HG02943 (cell line): ENCODE results near the gene LPXN.
A peak's percentile ranks its signal among the peaks of the same experiment; 100 is the strongest.
"Not testable (repeated sequence)": the region's sequence is repeated elsewhere in the genome, so short reads cannot be mapped to it uniquely, and the experiment has no call there.

Experiments
- ATAC-seq: cut with Tn5 transposase; IDR thresholded peaks from one replicate; pipeline ENCODE4 v1.9.1; 2021; ENCODE audit warnings: mild to moderate bottlenecking, low read depth, moderate library complexity; ENCODE audit not compliant: unreplicated experiment

Gene LPXN

DNA sequence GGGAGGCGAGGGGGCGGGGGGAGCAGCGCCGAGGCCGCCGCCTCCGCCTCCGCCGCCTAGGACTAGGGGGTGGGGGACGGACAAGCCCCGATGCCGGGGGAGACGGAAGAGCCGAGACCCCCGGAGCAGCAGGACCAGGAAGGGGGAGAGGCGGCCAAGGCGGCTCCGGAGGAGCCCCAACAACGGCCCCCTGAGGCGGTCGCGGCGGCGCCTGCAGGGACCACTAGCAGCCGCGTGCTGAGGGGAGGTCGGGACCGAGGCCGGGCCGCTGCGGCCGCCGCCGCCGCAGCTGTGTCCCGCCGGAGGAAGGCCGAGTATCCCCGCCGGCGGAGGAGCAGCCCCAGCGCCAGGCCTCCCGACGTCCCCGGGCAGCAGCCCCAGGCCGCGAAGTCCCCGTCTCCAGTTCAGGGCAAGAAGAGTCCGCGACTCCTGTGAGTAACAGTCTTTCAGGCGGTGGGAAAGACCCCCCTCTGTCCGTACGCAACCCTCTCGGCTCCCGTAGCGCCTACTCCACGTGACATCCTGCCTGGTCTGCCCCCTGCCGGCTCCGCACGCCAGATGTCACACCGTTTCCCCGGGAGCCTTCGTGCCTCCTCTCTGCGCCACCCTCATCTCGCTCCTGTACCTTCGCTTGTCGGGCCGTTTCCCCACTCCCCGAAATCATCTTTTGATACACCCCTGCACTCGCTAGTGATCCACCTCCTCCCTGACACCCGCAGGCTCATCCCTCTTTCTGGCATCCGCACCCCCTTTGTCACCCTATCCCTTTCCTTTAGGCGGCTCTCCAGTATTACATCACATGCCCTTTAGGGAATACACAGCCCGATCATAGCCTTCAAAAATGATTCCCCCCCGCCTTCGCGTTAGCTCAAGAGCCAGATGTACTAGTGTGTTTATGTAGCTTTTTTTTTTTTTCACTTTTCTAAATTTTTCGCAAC, 3.8 kb upstream of the LPXN start:
- ATAC-seq, result peak; percentile 48

DNA sequence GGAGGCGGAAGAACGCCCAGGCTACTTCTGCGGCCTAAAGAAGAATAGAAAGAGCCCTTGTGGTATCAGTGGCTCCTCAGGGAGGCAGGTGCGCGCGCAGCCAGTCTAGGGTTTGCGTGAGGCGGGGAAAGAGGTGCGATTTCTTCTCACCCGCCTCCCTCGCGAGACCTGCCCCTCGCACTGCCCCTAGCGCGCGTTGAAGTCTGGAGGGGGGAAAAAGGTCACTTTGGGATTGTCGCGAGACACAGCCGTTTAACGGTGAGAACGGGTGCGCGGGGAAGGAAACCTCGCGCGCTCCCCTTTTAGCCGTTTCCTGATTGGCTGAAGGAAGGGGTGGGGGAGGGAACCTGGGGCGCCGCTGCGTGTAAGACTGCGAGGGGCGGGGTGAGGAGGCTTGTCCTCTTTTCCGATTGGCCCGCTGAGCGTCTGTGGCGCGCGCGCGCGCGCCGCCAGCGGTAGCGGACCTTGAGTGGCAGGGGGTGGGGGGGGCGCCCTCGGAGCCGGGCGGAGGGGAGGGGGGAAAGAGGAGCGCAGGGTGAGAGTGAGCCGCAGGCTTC, 3.1 kb upstream of the LPXN start, which contains the start of gene ZFP91:
Gene ZFP91, plus strand, starts transcription at position 429 of the 557 bp plus-strand sequence. CDS start 219 bp downstream, outside the sequence.
- peak; percentile 36 for ATAC-seq

- ATAC-seq, result peak; percentile 37
Observed at GRCh38 chr11:58578136-58578634, 2.5 kb upstream of the LPXN start.

DNA sequence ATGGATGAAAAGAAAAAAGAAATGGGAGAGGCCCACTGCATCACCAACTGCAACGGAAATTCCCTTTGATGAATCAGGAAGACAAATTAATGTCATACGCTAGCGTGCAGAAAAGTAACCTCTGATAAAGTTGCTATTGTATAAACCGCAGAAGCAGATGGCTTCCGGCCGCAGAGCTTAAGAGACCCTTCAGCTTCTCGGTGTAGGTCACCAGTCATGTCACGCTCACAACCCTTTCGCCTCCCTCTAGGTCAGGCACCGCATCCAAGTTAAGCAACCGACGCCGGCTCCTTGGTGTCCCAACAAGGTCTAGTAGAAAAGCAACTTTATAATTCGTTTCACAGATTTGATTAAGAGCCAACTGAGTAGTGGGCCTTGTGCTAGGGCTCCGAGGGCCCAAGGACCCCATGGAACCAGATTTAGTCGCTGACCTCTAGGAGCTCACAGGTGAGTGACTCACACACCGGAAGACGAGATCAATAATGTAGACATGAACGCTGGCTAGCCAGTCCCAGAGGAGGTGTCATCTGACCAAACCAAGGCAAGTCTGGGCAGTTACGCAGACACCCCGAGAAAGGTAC, 2.0 kb upstream of the LPXN start:
- peak; percentile 44 for ATAC-seq

GRCh38 chr11:58576887-58577471, 1.3 kb upstream of the LPXN start:
- ATAC-seq, result no peak

- ATAC-seq, result no peak
Observed at GRCh38 chr11:58574881-58575280, 775 bp downstream of the LPXN start.

GRCh38 chr11:58573451-58574104, 2.1 kb downstream of the LPXN start:
- no peak for ATAC-seq

DNA sequence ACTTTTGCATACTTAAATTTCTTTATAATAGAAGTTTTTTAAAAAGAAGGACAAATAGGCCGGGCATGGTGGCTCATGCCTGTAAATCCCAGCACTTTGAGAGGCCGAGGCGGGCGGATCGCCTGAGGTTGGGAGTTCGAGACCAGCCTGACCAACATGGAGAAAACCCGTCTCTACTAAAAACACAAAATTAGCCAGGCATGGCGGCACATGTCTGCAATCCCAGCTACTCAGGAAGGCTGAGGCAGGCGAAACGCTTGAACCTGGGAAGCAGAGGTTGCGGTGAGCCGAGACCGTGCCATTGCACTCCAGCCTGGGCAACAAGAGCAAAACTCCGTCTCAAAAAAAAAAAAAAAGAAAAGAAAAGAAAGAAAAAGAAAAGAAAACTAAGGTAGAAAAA, 2.8 kb downstream of the LPXN start:
- not testable (repeated sequence) for ATAC-seq

DNA sequence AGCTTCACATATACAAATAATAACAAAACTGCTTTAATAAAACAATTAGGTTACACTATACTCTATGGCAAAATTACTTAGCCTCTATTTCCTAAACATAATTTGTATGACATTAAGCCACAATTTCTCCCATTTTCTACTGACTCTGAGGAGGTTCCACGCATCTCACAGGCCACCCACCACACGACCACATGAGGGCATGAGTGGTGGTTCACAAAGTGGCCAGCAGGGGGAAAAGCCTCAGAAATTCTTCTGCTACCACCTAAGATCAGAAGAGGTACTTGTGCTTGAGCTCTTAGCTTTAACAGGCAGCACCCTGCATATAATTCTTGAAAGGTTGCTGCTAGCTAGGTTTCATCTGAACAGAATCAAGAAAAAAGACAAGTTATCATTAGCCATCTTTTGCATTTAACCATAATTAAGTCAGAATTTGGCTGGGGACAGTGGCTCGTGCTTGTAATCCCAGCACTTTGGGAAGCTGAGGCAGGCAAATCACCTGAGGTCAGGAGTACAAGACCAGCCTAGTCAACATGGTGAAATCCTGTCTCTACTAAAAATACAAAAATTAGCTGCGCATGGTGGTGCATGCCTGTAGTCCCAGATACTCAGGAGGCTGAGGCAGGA, 7.7 kb downstream of the LPXN start:
- peak; percentile 87 for ATAC-seq

DNA sequence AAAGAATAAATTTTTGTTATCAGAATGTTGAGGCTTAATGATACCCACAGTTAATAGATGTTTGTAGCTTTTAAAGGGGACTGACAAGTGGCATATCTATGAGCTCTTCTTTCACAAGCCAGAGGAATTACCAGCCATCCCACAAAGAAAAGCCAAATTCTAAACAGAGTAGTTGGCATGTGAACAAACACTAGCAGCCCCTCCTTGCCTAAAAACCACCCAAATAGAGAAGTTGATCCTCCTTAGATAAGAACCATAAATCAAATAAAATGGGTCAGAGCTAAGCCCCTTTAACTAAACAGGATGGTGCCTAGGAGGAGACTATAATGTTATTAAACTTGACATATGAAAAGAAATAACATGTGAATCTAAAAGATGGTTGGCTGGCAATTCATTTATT, 11.4 kb downstream of the LPXN start:
- ATAC-seq, result no peak

GRCh38 chr11:58562375-58562800, 13.3 kb downstream of the LPXN start:
- ATAC-seq, result peak; percentile 88

- no peak for ATAC-seq
Observed at GRCh38 chr11:58561394-58562098, 14.1 kb downstream of the LPXN start.

DNA sequence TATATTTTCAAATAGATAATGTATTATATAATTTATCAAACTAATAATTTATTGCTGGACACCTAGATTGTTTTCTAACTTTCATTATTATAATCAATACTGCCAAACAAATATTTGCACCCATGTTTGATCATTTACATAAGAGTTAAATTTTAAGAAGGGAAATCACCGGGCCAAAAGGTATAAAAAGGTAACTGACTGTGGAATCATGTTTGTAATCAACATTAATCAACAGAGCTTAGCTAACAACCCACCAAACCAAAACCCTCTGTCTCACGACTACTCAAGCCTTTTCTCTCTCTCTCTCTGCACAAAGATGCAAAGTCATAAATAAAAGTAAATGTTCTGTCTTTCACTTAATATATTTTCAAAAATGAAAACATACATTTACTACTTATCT, 14.8 kb downstream of the LPXN start:
- no peak for ATAC-seq

DNA sequence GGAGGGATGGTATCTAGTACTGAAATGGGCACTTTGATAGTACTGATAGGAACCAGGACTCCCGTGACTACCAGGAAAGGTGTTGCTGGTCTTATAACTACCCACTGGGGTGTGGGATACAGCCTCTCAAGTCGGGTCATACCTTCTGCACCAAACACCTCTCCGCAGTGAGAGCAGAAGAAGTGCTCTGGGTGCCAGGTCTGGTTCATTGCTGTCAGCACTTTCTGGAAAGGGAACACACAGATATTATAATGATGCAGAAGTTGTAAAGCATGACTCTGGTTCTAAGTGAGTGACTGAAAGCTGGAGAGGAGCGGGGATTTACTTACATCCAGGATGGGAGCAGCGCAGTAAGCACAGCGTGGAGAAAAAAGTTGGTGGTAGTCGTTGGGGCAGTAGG, 26.0 kb downstream of the LPXN start:
- no peak for ATAC-seq

DNA sequence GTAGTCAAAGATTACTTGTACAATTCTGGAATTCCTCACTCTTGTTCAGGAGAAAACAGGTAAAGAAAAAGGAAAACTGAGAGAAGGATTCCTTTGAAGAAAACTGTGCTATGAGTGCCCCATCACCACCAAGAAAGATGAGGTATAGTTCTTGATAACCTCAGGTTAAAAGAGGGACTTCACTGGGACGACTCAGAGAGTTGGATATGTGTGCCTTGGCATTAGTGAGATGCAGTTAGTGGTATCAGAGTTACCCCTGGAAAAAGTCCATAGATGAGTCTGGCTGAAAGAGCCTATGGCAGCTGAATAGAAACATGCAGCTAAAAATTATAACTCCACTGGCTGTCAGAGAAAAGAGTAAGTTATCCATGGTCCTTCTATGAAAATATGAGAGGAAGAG, 28.8 kb downstream of the LPXN start:
- ATAC-seq, result no peak

DNA sequence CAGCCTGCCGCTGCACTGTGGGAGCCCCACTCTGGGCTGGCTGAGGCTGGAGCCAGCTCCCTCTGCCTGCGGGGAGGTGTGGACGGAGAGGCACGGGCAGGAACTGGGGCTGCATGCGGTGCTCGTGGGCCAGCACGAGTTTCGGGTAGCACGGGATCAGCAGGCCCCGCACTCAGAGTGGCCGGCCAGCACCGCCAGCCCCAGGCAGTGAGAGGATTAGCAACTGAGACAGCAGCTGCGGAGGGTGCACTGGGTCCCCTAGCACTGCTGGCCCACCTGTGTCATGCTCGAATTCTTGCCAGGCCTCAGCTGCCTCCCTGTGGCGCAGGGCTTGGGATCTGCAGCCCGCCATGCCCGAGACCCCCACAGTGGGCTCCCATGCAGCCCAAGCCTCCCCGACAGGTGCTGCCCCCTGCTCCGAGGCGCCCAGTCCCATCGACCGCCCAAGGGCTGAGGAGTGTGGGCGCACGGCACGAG, 43.8 kb downstream of the LPXN start:
- no peak for ATAC-seq

DNA sequence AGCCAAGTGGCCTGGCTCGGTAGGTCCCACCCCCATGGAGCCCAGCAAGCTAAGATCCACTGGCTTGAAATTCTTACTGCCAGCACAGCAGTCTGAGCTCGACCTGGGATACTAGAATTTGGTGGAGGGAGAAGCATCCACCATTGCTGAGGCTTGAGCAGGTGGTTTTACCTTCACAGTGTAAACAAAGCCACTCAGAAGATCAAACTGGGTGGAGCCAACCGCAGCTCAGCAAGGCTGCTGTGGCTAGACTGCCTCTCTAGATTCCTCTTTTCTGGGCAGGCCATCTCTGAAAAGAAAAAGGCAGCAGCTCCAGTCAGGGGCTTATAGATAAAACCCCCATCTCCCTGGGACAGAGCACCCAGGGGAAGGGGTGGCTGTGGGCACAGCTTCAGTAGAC, 45.4 kb downstream of the LPXN start:
- ATAC-seq, result no peak

DNA sequence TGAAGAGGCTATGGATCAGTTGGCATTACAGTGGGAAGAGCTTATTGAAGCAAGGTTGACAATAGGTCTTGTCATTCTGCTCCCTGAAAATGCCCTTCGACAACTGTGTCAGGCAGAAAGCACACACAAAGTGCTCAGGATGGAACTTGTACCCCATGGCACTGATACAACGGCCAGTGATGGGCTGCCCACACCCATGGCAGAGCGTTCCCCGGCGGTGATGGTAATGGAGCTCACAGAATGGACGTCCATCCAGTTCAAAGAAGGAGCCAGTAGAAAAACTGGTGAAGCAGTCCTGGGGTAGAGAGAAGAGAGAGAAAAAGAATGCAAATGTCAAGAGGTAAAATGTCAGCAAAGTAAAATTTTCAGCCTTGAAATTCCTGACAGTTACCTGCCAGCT, 48.2 kb downstream of the LPXN start:
- no peak for ATAC-seq

GRCh38 chr11:58526721-58527120, 48.9 kb downstream of the LPXN start:
- no peak for ATAC-seq
